ENCODE measurements around the gene MCUB. TPM values are rescaled to one million over a fixed set of nuclear protein-coding genes. Genes with fewer than 3 reads are reported as not detected.

MCUB gene
- total and polyA plus RNA-seq, 2 donors from 2014 or later: 2.3 to 15.2 TPM

DNA sequence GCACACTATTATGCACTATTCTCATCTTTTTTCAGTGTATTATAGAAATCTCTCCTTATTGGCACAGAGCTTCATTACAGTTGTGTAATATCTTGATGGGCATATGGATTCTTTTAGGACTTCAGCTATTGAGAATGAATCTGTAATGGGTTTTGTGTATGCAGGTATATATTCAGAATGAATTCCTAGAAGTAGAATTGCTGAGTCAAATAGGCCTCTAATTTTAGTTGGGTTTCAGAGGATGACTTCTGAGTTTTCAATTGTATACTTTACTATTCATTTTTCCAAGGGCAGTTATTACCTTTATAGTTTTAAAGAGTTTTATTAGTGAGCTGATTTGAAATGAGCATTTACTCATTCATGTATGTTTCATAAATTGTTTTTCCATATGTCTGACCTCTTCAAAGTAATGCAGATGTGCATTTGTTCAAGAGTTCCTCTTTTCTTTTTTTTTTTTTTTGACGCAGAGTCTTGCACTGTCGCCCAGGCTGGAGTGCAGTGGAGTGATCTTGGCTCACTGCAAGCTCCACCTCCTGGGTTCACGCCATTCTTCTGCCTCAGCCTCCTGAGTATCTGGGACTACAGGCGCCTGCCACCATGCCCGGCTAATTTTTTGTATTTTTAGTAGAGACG lies 123.7 kb downstream of the MCUB start:
- Histone ChIP-seq H3K4me3 (ENCODE audit: low read length in 3 of 3) (no peak overlapping the region), H3K27ac (ENCODE audit: low read depth in 2 of 2, low read length in 2 of 2) (no peak overlapping the region), H3K9me3 (ENCODE audit: control insufficient read depth in 2 of 3, insufficient read depth in 1 of 3, low read length in 3 of 3) (no peaks in the 10 kb centered on the region), H3K4me1 (ENCODE audit: control insufficient read depth in 2 of 3, insufficient read depth in 2 of 3, low read depth in 1 of 3, low read length in 3 of 3) (no peaks in the 10 kb centered on the region), H3K27me3 (ENCODE audit: control insufficient read depth, insufficient read depth, low read length) (no peaks in the 10 kb centered on the region), H3K9ac (ENCODE audit: low read length in 3 of 3) (no peak overlapping the region), H3K36me3 (ENCODE audit: control insufficient read depth in 2 of 3, insufficient read depth in 3 of 3, low read length in 3 of 3) (peaks cover 0 to 2% (median 0%) of the 10 kb centered on the region in 3 donors)
- TF ChIP-seq, protein P1, sequence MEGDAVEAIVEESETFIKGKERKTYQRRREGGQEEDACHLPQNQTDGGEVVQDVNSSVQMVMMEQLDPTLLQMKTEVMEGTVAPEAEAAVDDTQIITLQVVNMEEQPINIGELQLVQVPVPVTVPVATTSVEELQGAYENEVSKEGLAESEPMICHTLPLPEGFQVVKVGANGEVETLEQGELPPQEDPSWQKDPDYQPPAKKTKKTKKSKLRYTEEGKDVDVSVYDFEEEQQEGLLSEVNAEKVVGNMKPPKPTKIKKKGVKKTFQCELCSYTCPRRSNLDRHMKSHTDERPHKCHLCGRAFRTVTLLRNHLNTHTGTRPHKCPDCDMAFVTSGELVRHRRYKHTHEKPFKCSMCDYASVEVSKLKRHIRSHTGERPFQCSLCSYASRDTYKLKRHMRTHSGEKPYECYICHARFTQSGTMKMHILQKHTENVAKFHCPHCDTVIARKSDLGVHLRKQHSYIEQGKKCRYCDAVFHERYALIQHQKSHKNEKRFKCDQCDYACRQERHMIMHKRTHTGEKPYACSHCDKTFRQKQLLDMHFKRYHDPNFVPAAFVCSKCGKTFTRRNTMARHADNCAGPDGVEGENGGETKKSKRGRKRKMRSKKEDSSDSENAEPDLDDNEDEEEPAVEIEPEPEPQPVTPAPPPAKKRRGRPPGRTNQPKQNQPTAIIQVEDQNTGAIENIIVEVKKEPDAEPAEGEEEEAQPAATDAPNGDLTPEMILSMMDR (IDR thresholded peaks at IDR 0.05; ENCODE audit: borderline replicate concordance, extremely low read depth, insufficient read depth): no peak
- intact Hi-C loops (cut with DNase I): no loop called here
- no peak for DNase-seq
- FAIRE-seq: no peak

DNA sequence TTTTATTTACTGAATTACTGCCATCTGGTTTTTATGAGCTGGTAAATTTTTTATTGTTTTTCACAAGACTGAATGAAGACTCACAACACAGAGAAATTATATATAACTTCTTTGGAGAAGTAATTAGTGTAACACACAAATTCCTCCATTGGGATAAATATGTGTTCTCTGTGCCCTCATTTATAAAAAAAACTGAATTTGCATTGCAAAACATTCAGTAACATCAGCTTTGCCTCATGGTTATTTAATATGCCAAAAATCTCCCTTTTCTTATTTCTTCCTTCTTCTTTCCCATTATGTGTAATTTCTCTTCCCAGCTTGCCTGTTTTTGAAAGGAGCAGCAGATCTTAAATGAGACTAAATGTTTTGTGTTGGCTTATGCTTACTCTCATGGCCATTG lies 124.7 kb downstream of the MCUB start:
- Histone ChIP-seq H3K27me3 (ENCODE audit: control insufficient read depth, insufficient read depth, low read length) (no peaks in the 10 kb centered on the region), H3K4me3 (ENCODE audit: low read length in 3 of 3) (no peak overlapping the region), H3K9ac (ENCODE audit: low read length in 3 of 3) (no peak overlapping the region), H3K4me1 (ENCODE audit: control insufficient read depth in 2 of 3, insufficient read depth in 2 of 3, low read depth in 1 of 3, low read length in 3 of 3) (no peaks in the 10 kb centered on the region), H3K36me3 (ENCODE audit: control insufficient read depth in 2 of 3, insufficient read depth in 3 of 3, low read length in 3 of 3) (peaks cover 0 to 2% (median 0%) of the 10 kb centered on the region in 3 donors), H3K27ac (ENCODE audit: low read depth in 2 of 2, low read length in 2 of 2) (no peak overlapping the region), H3K9me3 (ENCODE audit: control insufficient read depth in 2 of 3, insufficient read depth in 1 of 3, low read length in 3 of 3) (no peaks in the 10 kb centered on the region)
- TF ChIP-seq, protein P1 (IDR thresholded peaks at IDR 0.05; ENCODE audit: borderline replicate concordance, extremely low read depth, insufficient read depth): no peak
- no peak for FAIRE-seq
- DNase-seq: no peak
- intact Hi-C loops (cut with DNase I): no loop called here

DNA sequence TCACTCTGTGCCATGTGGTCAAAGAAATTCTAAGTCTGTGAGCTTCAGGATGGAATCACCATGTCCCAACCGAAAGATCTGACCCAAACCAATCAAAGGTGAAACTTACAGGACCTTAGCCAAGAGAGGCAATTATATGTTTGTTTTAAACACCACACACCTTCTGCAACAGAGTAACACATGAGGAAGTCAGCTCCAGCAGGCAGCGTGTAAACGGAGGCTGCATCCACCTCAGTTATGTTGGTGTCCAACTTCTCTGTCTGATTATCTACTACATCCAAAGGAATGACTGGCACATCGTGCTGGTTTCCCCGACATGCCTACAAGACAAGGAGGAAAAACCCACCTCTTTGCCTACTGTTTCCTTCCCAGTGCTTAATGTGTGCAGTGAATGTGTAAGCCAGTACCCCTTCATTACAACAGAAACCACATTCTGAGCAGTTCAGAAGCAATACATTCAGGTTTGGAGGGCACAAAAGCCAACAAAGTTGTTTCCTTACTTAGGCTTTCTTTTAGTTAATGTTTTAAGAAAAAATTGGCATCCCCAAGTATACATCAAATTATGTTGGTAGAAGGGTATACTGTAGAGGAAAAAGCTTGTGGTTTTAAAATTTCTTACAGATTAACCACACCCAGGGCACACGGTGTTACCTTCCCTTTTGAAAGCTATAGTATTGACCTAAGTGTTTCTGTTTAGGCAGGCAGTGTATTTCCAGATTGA lies 130.8 kb downstream of the MCUB start:
- FAIRE-seq (no peak), DNase-seq (no peak)
- peaks cover 7 to 11% (median 7%) of the 10 kb centered on the region in 3 donors for H3K36me3 ChIP-seq (ENCODE audit: control insufficient read depth in 2 of 3, insufficient read depth in 3 of 3, low read length in 3 of 3)
- H3K27me3 ChIP-seq (ENCODE audit: control insufficient read depth, insufficient read depth, low read length): no peaks in the 10 kb centered on the region
- no peaks in the 10 kb centered on the region for H3K4me1 ChIP-seq (ENCODE audit: control insufficient read depth in 2 of 3, insufficient read depth in 2 of 3, low read depth in 1 of 3, low read length in 3 of 3)
- intact Hi-C loops (cut with DNase I): no loop called here
- no peak overlapping the region for H3K9ac ChIP-seq (ENCODE audit: low read length in 3 of 3)
- H3K27ac ChIP-seq (ENCODE audit: low read depth in 2 of 2, low read length in 2 of 2): no peak overlapping the region
- no peak overlapping the region for H3K4me3 ChIP-seq (ENCODE audit: low read length in 3 of 3)
- TF ChIP-seq, protein P1 (IDR thresholded peaks at IDR 0.05; ENCODE audit: borderline replicate concordance, extremely low read depth, insufficient read depth): no peak
- no peaks in the 10 kb centered on the region for H3K9me3 ChIP-seq (ENCODE audit: control insufficient read depth in 2 of 3, insufficient read depth in 1 of 3, low read length in 3 of 3)
